WTC11 (cell line): ENCODE results near the gene SCD5. TPM values are rescaled to one million over a fixed set of nuclear protein-coding genes. Genes with fewer than 3 reads are reported as not detected.

Experiments
- ATAC-seq: fragments of 200-7000 bp; cut with Tn5 transposase; 2 replicates; pipeline ENCODE4 v1.10.0; 2021; ENCODE audit warnings: mild to moderate bottlenecking, moderate library complexity
- CTCF ChIA-PET: fragments of 300-600 bp; sonication (Branson Sonifier 250); formaldehyde crosslinking; loops from one replicate; lab custom pipeline; 2021; ENCODE audit warnings: antibody characterized with exemption; lab: Charles Lee
- POLR2A ChIA-PET: fragments of 350-600 bp; sonication (Branson Sonifier 250); formaldehyde crosslinking; loops from one replicate; lab custom pipeline; 2021; ENCODE audit warnings: antibody characterized with exemption; lab: Charles Lee
- DNase-seq: peaks from one replicate; pipeline ENCODE4 v3.0.0; 2021; ENCODE audit warnings: low spot score
- H3K27ac Mint-ChIP-seq: 2 replicates; pipeline ENCODE4 v1.8.0; 2021; ENCODE audit warnings: mixed read lengths
- H3K27me3 Mint-ChIP-seq: 2 replicates; pipeline ENCODE4 v1.8.0; 2021; ENCODE audit warnings: low read depth, mild to moderate bottlenecking, moderate library complexity, mixed read lengths
- H3K36me3 Mint-ChIP-seq: 2 replicates; pipeline ENCODE4 v1.8.0; 2021; ENCODE audit warnings: mixed read lengths
- H3K4me1 Mint-ChIP-seq: 2 replicates; pipeline ENCODE4 v1.8.0; 2022; ENCODE audit warnings: mixed read lengths
- H3K4me3 Mint-ChIP-seq: 2 replicates; pipeline ENCODE4 v1.8.0; 2021; ENCODE audit warnings: mild to moderate bottlenecking, moderate library complexity, mixed read lengths
- H3K9me3 Mint-ChIP-seq: 2 replicates; pipeline ENCODE4 v1.8.0; 2021; ENCODE audit warnings: mixed read lengths
- AFF4 ChIP-seq: sonication (generic); formaldehyde crosslinking; IDR thresholded peaks from 2 replicates; pipeline ENCODE4 v1.8.1; 2023; ENCODE audit warnings: mild to moderate bottlenecking, missing genetic modification reagents, borderline replicate concordance
- ATF6 ChIP-seq: sonication (generic); formaldehyde crosslinking; IDR thresholded peaks from 2 replicates; pipeline ENCODE4 v1.8.1; 2023; ENCODE audit warnings: mild to moderate bottlenecking, missing genetic modification reagents
- CREM ChIP-seq: sonication (generic); formaldehyde crosslinking; IDR thresholded peaks from 2 replicates; pipeline ENCODE4 v1.8.1; 2022; ENCODE audit warnings: mild to moderate bottlenecking, missing genetic modification reagents, moderate library complexity
- E2F1 ChIP-seq: sonication (generic); formaldehyde crosslinking; IDR thresholded peaks from 2 replicates; pipeline ENCODE4 v1.8.0; 2022; ENCODE audit warnings: mild to moderate bottlenecking, missing genetic modification reagents
- E2F5 ChIP-seq: sonication (generic); formaldehyde crosslinking; IDR thresholded peaks from 2 replicates; pipeline ENCODE4 v1.8.1; 2022; ENCODE audit warnings: mild to moderate bottlenecking, moderate library complexity, missing genetic modification reagents
- ETV6 ChIP-seq: sonication (generic); formaldehyde crosslinking; IDR thresholded peaks from 2 replicates; pipeline ENCODE4 v1.8.1; 2022; ENCODE audit warnings: mild to moderate bottlenecking, missing genetic modification reagents
- FOXJ3 ChIP-seq: sonication (generic); formaldehyde crosslinking; IDR thresholded peaks from 2 replicates; pipeline ENCODE4 v1.9.0; 2021; ENCODE audit warnings: missing genetic modification reagents, mild to moderate bottlenecking, borderline replicate concordance
- GRHL2 ChIP-seq: fragments of 250-450 bp; sonication (Bioruptor Pico); IDR thresholded peaks from 2 replicates; pipeline ENCODE4 v1.8.0; 2022; ENCODE audit warnings: mild to moderate bottlenecking, moderate library complexity; ENCODE audit not compliant: insufficient replicate concordance, severe bottlenecking
- GTF2I ChIP-seq: fragments of 250-450 bp; sonication (Bioruptor Pico); conservative IDR thresholded peaks from 2 replicates; pipeline ENCODE4 v1.4.0; 2021; ENCODE audit warnings: mild to moderate bottlenecking
- JAZF1 ChIP-seq: fragments of 250-450 bp; sonication (Bioruptor Pico); IDR thresholded peaks from 2 replicates; pipeline ENCODE4 v1.9.0; 2021; ENCODE audit warnings: moderate library complexity, mild to moderate bottlenecking, inconsistent platforms
- MLX ChIP-seq: sonication (generic); formaldehyde crosslinking; IDR thresholded peaks from 2 replicates; pipeline ENCODE4 v1.8.1; 2023; ENCODE audit warnings: mild to moderate bottlenecking, missing genetic modification reagents, moderate library complexity
- NFATC4 ChIP-seq: fragments of 250-450 bp; sonication (Bioruptor Pico); IDR thresholded peaks from 2 replicates; pipeline ENCODE4 v1.9.0; 2021; ENCODE audit warnings: mild to moderate bottlenecking
- NFYB ChIP-seq: sonication (generic); formaldehyde crosslinking; conservative IDR thresholded peaks from 2 replicates; pipeline ENCODE4 v1.8.0; 2022; ENCODE audit warnings: low read depth, missing genetic modification reagents
- OVOL2 ChIP-seq: fragments of 250-450 bp; sonication (Bioruptor Pico); IDR thresholded peaks from 2 replicates; pipeline ENCODE4 v1.9.0; 2021; ENCODE audit warnings: mild to moderate bottlenecking, borderline replicate concordance
- RELA ChIP-seq: sonication (generic); formaldehyde crosslinking; IDR thresholded peaks from 2 replicates; pipeline ENCODE4 v1.8.1; 2022; ENCODE audit warnings: missing genetic modification reagents, mild to moderate bottlenecking, borderline replicate concordance
- TCF7 ChIP-seq: sonication (generic); formaldehyde crosslinking; IDR thresholded peaks from 2 replicates; pipeline ENCODE4 v1.8.0; 2022; ENCODE audit warnings: mild to moderate bottlenecking, low read depth, missing genetic modification reagents, moderate library complexity
- ZNF121 ChIP-seq: sonication (generic); formaldehyde crosslinking; IDR thresholded peaks from 2 replicates; pipeline ENCODE4 v1.8.0; 2023; ENCODE audit warnings: missing genetic modification reagents
- ZNF396 ChIP-seq: fragments of 250-450 bp; sonication (Bioruptor Pico); IDR thresholded peaks from 2 replicates; pipeline ENCODE4 v1.8.0; 2021; ENCODE audit warnings: mild to moderate bottlenecking, moderate library complexity, borderline replicate concordance
- ZSCAN18 ChIP-seq: fragments of 250-450 bp; sonication (Bioruptor Pico); IDR thresholded peaks from 2 replicates; pipeline ENCODE4 v2.1.2; 2022; ENCODE audit warnings: mild to moderate bottlenecking, moderate library complexity
- total RNA-seq: library from RNA; stranded (reverse); gene quantifications from 3 replicates; pipeline ENCODE4 v1.2.3, GENCODE V29; 2021

The SCD5 gene
- total RNA-seq, 1 experiment from 2014 or later: 6.3 TPM

GRCh38 chr4:82645936-82646565 lies 152.5 kb downstream of the SCD5 start (continued):
- TF ChIP-seq ATF6 (CRISPR knock-in tag) (no peak), MLX (CRISPR knock-in tag) (no peak), E2F1 (no peak), JAZF1 (CRISPR knock-in tag) (no peak), ZNF121 (CRISPR knock-in tag) (no peak), FOXJ3 (CRISPR knock-in tag) (no peak), ETV6 (no peak), TCF7 (no peak)
- TF ChIP-seq, all 79 proteins: peak for 0

- POLR2A ChIA-PET: no interaction called here
- CTCF ChIA-PET: no interaction called here
- no peaks in the 10 kb centered on the region for H3K9me3 Mint-ChIP-seq
- no peak for TF ChIP-seq E2F5 (CRISPR knock-in tag)
- no peak overlapping the region for H3K4me3 Mint-ChIP-seq
- no peaks in the 10 kb centered on the region for H3K36me3 Mint-ChIP-seq
- DNase-seq (no peak), ATAC-seq (no peak)
- H3K27me3 Mint-ChIP-seq: no peaks in the 10 kb centered on the region
- H3K4me1 Mint-ChIP-seq: no peaks in the 10 kb centered on the region
- no peak overlapping the region for H3K27ac Mint-ChIP-seq
These were observed 153.9 kb downstream of the SCD5 start for GRCh38 chr4:82644734-82645126.

GRCh38 chr4:82643994-82644733 lies 154.4 kb downstream of the SCD5 start:
- Mint-ChIP-seq H3K36me3 (no peaks in the 10 kb centered on the region), H3K4me1 (no peaks in the 10 kb centered on the region), H3K27me3 (no peaks in the 10 kb centered on the region), H3K9me3 (no peaks in the 10 kb centered on the region), H3K27ac (no peak overlapping the region), H3K4me3 (no peak overlapping the region)
- ATAC-seq (no peak), DNase-seq (no peak)
- ChIA-PET CTCF (no interaction called here), POLR2A (no interaction called here)
- TF ChIP-seq AFF4 (CRISPR knock-in tag) (no peak), GRHL2 (no peak), ZSCAN18 (CRISPR knock-in tag) (no peak), GTF2I (no peak), NFATC4 (CRISPR knock-in tag) (no peak), ZNF396 (no peak), CREM (CRISPR knock-in tag) (no peak), RELA (no peak), OVOL2 (CRISPR knock-in tag) (no peak), NFYB (CRISPR knock-in tag) (no peak)
